Sigmoid colon (tissue), 4 donors: ENCODE measurements around the gene IGFBPL1.

ENCODE experiments used
- EP300 ChIP-seq, 4 donors: sonication (generic); formaldehyde crosslinking; IDR thresholded peaks; one replicate each; pipeline ENCODE4 v1.6.1; 2017; ENCODE audit warnings: antibody characterized with exemption in 4 of 4
- POLR2A ChIP-seq, 2 donors: fragments of 450-650 bp; IDR thresholded peaks; one replicate each; pipeline ENCODE4 v1.6.1; 2016; ENCODE audit warnings: antibody characterized with exemption in 2 of 2, mild to moderate bottlenecking in 2 of 2, moderate library complexity in 2 of 2
- POLR2AphosphoS5 ChIP-seq, 4 donors: sonication (generic); formaldehyde crosslinking; IDR thresholded peaks; one replicate each; pipeline ENCODE4 v1.6.1; 2017; ENCODE audit warnings: antibody characterized with exemption in 4 of 4
- TF ChIP-seq, protein P1 (sequence below), 4 experiments: fragments of 450-650 bp in 3 of 4; fragments of 200-600 bp in 1 of 4; IDR thresholded peaks; one replicate each; pipeline ENCODE4 v1.5.1; 2016 to 2019; ENCODE audit warnings: antibody characterized with exemption in 4 of 4, mild to moderate bottlenecking in 3 of 4, moderate library complexity in 2 of 4

DNA sequence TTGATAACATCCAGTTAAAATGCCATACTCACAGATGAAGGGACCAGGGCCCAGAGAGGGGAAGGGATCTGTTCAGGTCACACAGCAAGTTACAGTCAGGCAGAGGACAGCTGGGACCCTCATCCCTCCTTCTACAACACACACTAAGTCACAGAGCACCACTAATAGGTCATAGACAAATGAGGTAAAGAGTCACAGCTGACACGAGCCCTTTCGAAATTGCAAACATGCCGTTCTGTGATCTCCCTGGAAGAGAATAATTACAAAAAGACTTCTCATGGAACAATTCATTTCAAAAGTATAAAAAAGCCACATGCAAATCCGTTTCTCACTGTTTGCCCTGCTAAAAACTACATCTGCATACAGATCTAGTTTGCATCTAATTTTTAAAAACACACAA, 15.5 kb downstream of the IGFBPL1 start:
- TF ChIP-seq, protein P1, sequence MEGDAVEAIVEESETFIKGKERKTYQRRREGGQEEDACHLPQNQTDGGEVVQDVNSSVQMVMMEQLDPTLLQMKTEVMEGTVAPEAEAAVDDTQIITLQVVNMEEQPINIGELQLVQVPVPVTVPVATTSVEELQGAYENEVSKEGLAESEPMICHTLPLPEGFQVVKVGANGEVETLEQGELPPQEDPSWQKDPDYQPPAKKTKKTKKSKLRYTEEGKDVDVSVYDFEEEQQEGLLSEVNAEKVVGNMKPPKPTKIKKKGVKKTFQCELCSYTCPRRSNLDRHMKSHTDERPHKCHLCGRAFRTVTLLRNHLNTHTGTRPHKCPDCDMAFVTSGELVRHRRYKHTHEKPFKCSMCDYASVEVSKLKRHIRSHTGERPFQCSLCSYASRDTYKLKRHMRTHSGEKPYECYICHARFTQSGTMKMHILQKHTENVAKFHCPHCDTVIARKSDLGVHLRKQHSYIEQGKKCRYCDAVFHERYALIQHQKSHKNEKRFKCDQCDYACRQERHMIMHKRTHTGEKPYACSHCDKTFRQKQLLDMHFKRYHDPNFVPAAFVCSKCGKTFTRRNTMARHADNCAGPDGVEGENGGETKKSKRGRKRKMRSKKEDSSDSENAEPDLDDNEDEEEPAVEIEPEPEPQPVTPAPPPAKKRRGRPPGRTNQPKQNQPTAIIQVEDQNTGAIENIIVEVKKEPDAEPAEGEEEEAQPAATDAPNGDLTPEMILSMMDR (IDR thresholded peaks at IDR 0.05) = no peak
- TF ChIP-seq POLR2A (IDR thresholded peaks at IDR 0.05) (no peak), POLR2AphosphoS5 (IDR thresholded peaks at IDR 0.05) (no peak), EP300 (IDR thresholded peaks at IDR 0.05) (no peak)
